K562 (cell line): ENCODE results near the gene ZNF512B. TPM values are rescaled to one million over a fixed set of nuclear protein-coding genes. Genes with fewer than 3 reads are reported as not detected.

ENCODE experiments used
- ATAC-seq: fragments of 200-7000 bp; cut with Tn5 transposase; 3 replicates; pipeline ENCODE4 v1.9.1; 2020; ENCODE audit warnings: moderate library complexity
- BruUV-seq: library from RNA; stranded (reverse); fragments of 400-500 nt; replicated peaks from 2 replicates; lab custom pipeline; 2021; lab: Mats Ljungman, UMichigan
- CTCF ChIA-PET: fragments of 300-600 bp; formaldehyde crosslinking; extraction: SDS; loops from one replicate; lab custom pipeline; 2021; ENCODE audit warnings: low intra/inter-chr PET ratio; lab: Yijun Ruan, JAX
- POLR2A ChIA-PET: fragments of 300-600, 350-650 bp; sonication (Branson Sonifier 250); formaldehyde crosslinking; extraction: SDS; loops from one replicate; lab custom pipeline; 2021; ENCODE audit warnings: antibody characterized with exemption, inconsistent platforms; lab: Yijun Ruan, JAX
- DNase-seq, 4 experiments: peaks; one replicate each; pipeline versions ENCODE4 v3.0.0 to v3.0.0-alpha.2; 2011 to 2018; ENCODE audit warnings: low spot score in 3 of 4, mixed read lengths in 3 of 4; ENCODE audit errors: extremely low read depth in 1 of 4
- FAIRE-seq: peaks from 2 replicates; lab custom pipeline; 2011; peaks lifted over from hg19 to GRCh38; lab: Jason Lieb, UNC
- H2AFZ ChIP-seq: 2 replicates; pipeline ENCODE4 v1.6.0; 2011; ENCODE audit warnings: low read depth, low read length, control low read depth, inconsistent platforms
- H3K27ac ChIP-seq: fragments of 200-600 bp; 3 replicates; pipeline ENCODE4 v1.8.0; 2011; ENCODE audit warnings: low read depth, mild to moderate bottlenecking, control low read depth, inconsistent platforms, low read length, moderate library complexity, mixed read lengths; ENCODE audit errors: extremely low read depth
- H3K27me3 ChIP-seq, 2 experiments: fragments of 300-600 bp in 1 of 2; 2 replicates in 1 of 2; 3 replicates in 1 of 2; pipeline versions ENCODE4 v1.6.0 to v1.8.0; 2011; ENCODE audit warnings: inconsistent platforms in 2 of 2, low read length in 2 of 2, mild to moderate bottlenecking in 1 of 2, mixed read lengths in 1 of 2, moderate library complexity in 1 of 2; ENCODE audit not compliant: control insufficient read depth in 2 of 2, insufficient read depth in 2 of 2
- H3K36me3 ChIP-seq: fragments of 300-600 bp; 3 replicates; pipeline ENCODE4 v1.8.0; 2011; ENCODE audit warnings: mild to moderate bottlenecking, low read length, inconsistent platforms; ENCODE audit not compliant: control insufficient read depth, insufficient read depth
- H3K4me1 ChIP-seq, 2 experiments: fragments of 200-600 bp in 1 of 2; replicated peaks in 1 of 2; 2 replicates in 1 of 2; 3 replicates in 1 of 2; pipeline versions ENCODE4 v1.5.1 to v1.8.0; 2011; ENCODE audit warnings: inconsistent platforms in 2 of 2, low read length in 2 of 2, mild to moderate bottlenecking in 1 of 2, mixed read lengths in 1 of 2, moderate library complexity in 1 of 2; ENCODE audit not compliant: control insufficient read depth in 2 of 2, insufficient read depth in 2 of 2
- H3K4me2 ChIP-seq: 2 replicates; pipeline ENCODE4 v1.6.1; 2011; ENCODE audit warnings: low read length, control low read depth, inconsistent platforms, mixed read lengths; ENCODE audit not compliant: insufficient read depth
- H3K4me3 ChIP-seq: fragments of 200-600 bp; sonication (generic), shearing (Covaris generic); 2 replicates; pipeline ENCODE4 v1.5.1; 2016; ENCODE audit warnings: control low read depth, inconsistent platforms
- H3K79me2 ChIP-seq: fragments of 200-600 bp; 3 replicates; pipeline ENCODE4 v1.8.0; 2011; ENCODE audit warnings: low read length, inconsistent platforms; ENCODE audit not compliant: control insufficient read depth, insufficient read depth
- H3K9ac ChIP-seq, 2 experiments: 2 replicates each; pipeline versions ENCODE4 v1.6.0 to v1.6.1; 2011; ENCODE audit warnings: low read depth in 2 of 2, low read length in 2 of 2, control low read depth in 1 of 2, inconsistent platforms in 1 of 2, mild to moderate bottlenecking in 1 of 2, mixed read lengths in 1 of 2; ENCODE audit not compliant: insufficient read depth in 1 of 2
- H3K9me1 ChIP-seq: one replicate; pipeline ENCODE4 v1.6.0; 2011; ENCODE audit warnings: inconsistent platforms, mild to moderate bottlenecking, low read length, moderate library complexity; ENCODE audit not compliant: control insufficient read depth, insufficient read depth
- H3K9me3 ChIP-seq: replicated peaks from 2 replicates; pipeline ENCODE4 v1.5.1; 2011; ENCODE audit warnings: low read depth, low read length, inconsistent platforms; ENCODE audit not compliant: control insufficient read depth, insufficient read depth
- H4K20me1 ChIP-seq: replicated peaks from 2 replicates; pipeline ENCODE4 v1.6.1; 2011; ENCODE audit warnings: low read length, inconsistent platforms, mixed read lengths; ENCODE audit not compliant: control insufficient read depth, insufficient read depth
- CLOCK ChIP-seq: fragments of 250-450 bp; sonication (Bioruptor Pico); IDR thresholded peaks from 2 replicates; pipeline ENCODE4 v1.4.0; 2020; ENCODE audit warnings: mild to moderate bottlenecking, moderate library complexity, borderline replicate concordance
- COPS2 ChIP-seq: fragments of 450-650 bp; conservative IDR thresholded peaks from 2 replicates; pipeline ENCODE4 v1.6.1; 2016; ENCODE audit warnings: mild to moderate bottlenecking, moderate library complexity
- ELK1 ChIP-seq: sonication (generic); formaldehyde crosslinking; IDR thresholded peaks from 2 replicates; pipeline ENCODE4 v1.8.1; 2022; ENCODE audit warnings: missing genetic modification reagents
- NFRKB ChIP-seq: fragments of 450-650 bp; IDR thresholded peaks from 2 replicates; pipeline ENCODE4 v1.6.1; 2016; ENCODE audit warnings: low read depth
- SREBF2 ChIP-seq: sonication (generic); formaldehyde crosslinking; IDR thresholded peaks from 2 replicates; pipeline ENCODE4 v1.4.0; 2020; ENCODE audit warnings: mild to moderate bottlenecking, missing genetic modification reagents
- ZFP91 ChIP-seq: sonication (generic); formaldehyde crosslinking; IDR thresholded peaks from 2 replicates; pipeline ENCODE4 v1.8.0; 2022; ENCODE audit warnings: mild to moderate bottlenecking, missing genetic modification reagents
- ZNF282 ChIP-seq: sonication (generic); formaldehyde crosslinking; IDR thresholded peaks from 2 replicates; pipeline ENCODE4 v1.8.1; 2023; ENCODE audit warnings: missing genetic modification reagents
- ZNF436 ChIP-seq: fragments of 250-450, 450-650 bp; sonication (Bioruptor Pico); formaldehyde crosslinking; IDR thresholded peaks from 2 replicates; pipeline ENCODE4 v1.7.0; 2020; ENCODE audit warnings: mild to moderate bottlenecking
- WGBS: fragments of 100-300 bp; shearing (Covaris generic); methylation state at CpG from one replicate; pipeline ENCODE4 v1.1.6; 2016; ENCODE audit warnings: low coverage, mixed read lengths; ENCODE audit not compliant: insufficient coverage; ENCODE audit errors: missing lambda C conversion rate; 5-methylcytosine and 5-hydroxymethylcytosine counted together
- in situ Hi-C: fragments of 300-500 bp; cut with MboI; formaldehyde crosslinking; loops from 4 replicates; pipeline ENCODE4 v1.15.0; 2018; ENCODE audit warnings: inconsistent platforms, mixed read lengths
- intact Hi-C: fragments of 100-400 bp; cut with micrococcal nuclease; formaldehyde crosslinking; loops from 2 replicates; pipeline ENCODE4 v1.14.2; 2022
- polyA plus RNA-seq, 8 experiments: library from polyadenylated mRNA; depleted of rRNA in 4 of 8; stranded (reverse) in 5 of 8; unstranded in 3 of 8; fragments of >200 nt; fragmentation: Nextera tagmentation in 2 of 8; fragmentation: Illumina TruSeq in 1 of 8; extraction: Ambion mirVana in 2 of 8; extraction: Trizol in 1 of 8; gene quantifications; 2 replicates each; pipeline versions ENCODE4 v1.2.1 to v1.2.3, GENCODE V29; 2011 to 2014; ENCODE audit warnings: inconsistent platforms in 1 of 8, missing spikeins in 1 of 8
- total RNA-seq, 7 experiments: library from RNA; depleted of rRNA in 6 of 7; stranded (reverse); fragments of >200 nt in 6 of 7; fragmentation: Illumina TruSeq in 2 of 7; extraction: Trizol in 2 of 7; gene quantifications; 2 replicates each; pipeline versions ENCODE4 v1.2.1 to v1.2.3, GENCODE V29; 2011 to 2021; ENCODE audit warnings: low replicate concordance in 1 of 7

The ZNF512B gene
- total and polyA plus RNA-seq, 9 of the 15 experiments (the other 6 are each of a cell fraction or from before 2014, with no cell fraction given): 0.01 to 27.8 (median 8.2) TPM

GRCh38 chr20:63915471-63915870 lies 54.3 kb downstream of the ZNF512B start:
- CTCF ChIA-PET: interaction anchor here (0.5 kb wide), 1 partner anchor 93 kb away, joined by 3 read pairs; no protein-coding TSS in a partner anchor
- H3K79me2 ChIP-seq: peaks cover 77% of the 10 kb centered on the region
- H3K4me2 ChIP-seq: no peak overlapping the region
- H3K4me1 ChIP-seq: peaks cover 0 to 11% of the 10 kb centered on the region in 2 experiments; a peak in 2 of 5 replicates
- peaks cover 33% of the 10 kb centered on the region; the same call in 2 of the 3 replicates for H3K36me3 ChIP-seq
- intact Hi-C loops: no loop called here
- BruUV-seq: no TSS peak
- in situ Hi-C loops: no loop called here
- no peaks in the 10 kb centered on the region for H3K27me3 ChIP-seq
- no peak for DNase-seq
- no peak for ATAC-seq
- no peak overlapping the region for H3K4me3 ChIP-seq
- H3K27ac ChIP-seq: no peak overlapping the region
- TF ChIP-seq COPS2: no peak
- TF ChIP-seq ELK1 (CRISPR knock-in tag): no peak
- TF ChIP-seq, all 486 proteins: peak for 0
- no peak for FAIRE-seq
- POLR2A ChIA-PET: interaction anchor here (0.7 kb wide), 1 partner anchor 17 kb away, joined by 5 read pairs; no protein-coding TSS in a partner anchor
- H3K9ac ChIP-seq: no peak overlapping the region
- H4K20me1 ChIP-seq: no peaks in the 10 kb centered on the region
- 96% methylated on average over 6 of the region's 6 CpGs for WGBS
- H3K9me3 ChIP-seq: peaks cover 5% of the 10 kb centered on the region; the same call in 1 of the 2 replicates
- H2AFZ ChIP-seq: no peak overlapping the region
- H3K9me1 ChIP-seq: no peaks in the 10 kb centered on the region

GRCh38 chr20:63913768-63914167 lies 56.0 kb downstream of the ZNF512B start:
- peaks cover 0 to 11% of the 10 kb centered on the region in 2 experiments; a peak in 2 of 5 replicates for H3K4me1 ChIP-seq
- no peak overlapping the region for H3K4me2 ChIP-seq
- H3K9me3 ChIP-seq: peaks cover 5% of the 10 kb centered on the region; the same call in 1 of the 2 replicates
- H3K9ac ChIP-seq: no peak overlapping the region
- POLR2A ChIA-PET: no interaction called here
- DNase-seq (no peak), FAIRE-seq (no peak), ATAC-seq (no peak)
- H3K79me2 ChIP-seq: peaks cover 87% of the 10 kb centered on the region
- in situ Hi-C loops: no loop called here
- intact Hi-C loops: no loop called here
- H4K20me1 ChIP-seq: no peaks in the 10 kb centered on the region
- H3K27me3 ChIP-seq: no peaks in the 10 kb centered on the region
- CTCF ChIA-PET: no interaction called here
- no peak overlapping the region for H3K4me3 ChIP-seq
- WGBS: 99% methylated on average over 12 of the region's 12 CpGs
- no peaks in the 10 kb centered on the region for H3K9me1 ChIP-seq
- no peak overlapping the region for H2AFZ ChIP-seq
- H3K36me3 ChIP-seq: peaks cover 29% of the 10 kb centered on the region; the same call in 2 of the 3 replicates
- no TSS peak for BruUV-seq
- H3K27ac ChIP-seq: no peak overlapping the region
- no peak for TF ChIP-seq NFRKB
- no peak for TF ChIP-seq CLOCK
- no peak for TF ChIP-seq ZNF282 (CRISPR knock-in tag)
- no peak for TF ChIP-seq ZNF436 (CRISPR knock-in tag)
- TF ChIP-seq ZFP91 (CRISPR knock-in tag): no peak
- no peak for TF ChIP-seq SREBF2 (CRISPR knock-in tag)
